Naive B cell (primary cell): ENCODE data around the gene ABTB2. TPM values are rescaled to one million over a fixed set of nuclear protein-coding genes. Genes with fewer than 3 reads are reported as not detected.

Experiments
- ATAC-seq, 2 donors: fragments of 150-1000 bp; cut with Tn5 transposase; 2 replicates each; pipeline ENCODE4 v1.10.0; 2021; ENCODE audit warnings: low read depth in 2 of 2, mild to moderate bottlenecking in 2 of 2, moderate library complexity in 2 of 2
- DNase-seq: peaks from one replicate; pipeline ENCODE4 v3.0.0; 2022
- H3K27ac Mint-ChIP-seq, 6 donors: one replicate each; pipeline ENCODE4 v1.8.0; 2020 to 2022; ENCODE audit warnings: mild to moderate bottlenecking in 6 of 6, mixed read lengths in 6 of 6, moderate library complexity in 5 of 6, inconsistent platforms in 2 of 6
- H3K27me3 Mint-ChIP-seq, 3 donors: one replicate each; pipeline ENCODE4 v1.8.0; 2021 to 2022; ENCODE audit warnings: mixed read lengths in 3 of 3, mild to moderate bottlenecking in 1 of 3
- H3K36me3 Mint-ChIP-seq, 2 donors: one replicate each; pipeline ENCODE4 v1.8.0; 2020 to 2022; ENCODE audit warnings: mixed read lengths in 2 of 2, inconsistent platforms in 1 of 2, mild to moderate bottlenecking in 1 of 2
- H3K4me1 Mint-ChIP-seq, 3 donors: one replicate each; pipeline ENCODE4 v1.8.0; 2020 to 2022; ENCODE audit warnings: mixed read lengths in 3 of 3, inconsistent platforms in 1 of 3, mild to moderate bottlenecking in 1 of 3, moderate library complexity in 1 of 3
- H3K4me3 Mint-ChIP-seq, 8 donors: one replicate each; pipeline ENCODE4 v1.8.0; 2020 to 2022; ENCODE audit warnings: mild to moderate bottlenecking in 8 of 8, mixed read lengths in 8 of 8, moderate library complexity in 8 of 8, inconsistent platforms in 2 of 8
- H3K9me3 Mint-ChIP-seq, 7 donors: one replicate each; pipeline ENCODE4 v1.8.0; 2020 to 2022; ENCODE audit warnings: mixed read lengths in 7 of 7, mild to moderate bottlenecking in 5 of 7, inconsistent platforms in 2 of 7, moderate library complexity in 1 of 7
- polyA plus RNA-seq, 6 donors: library from polyadenylated mRNA; unstranded; fragments of 300-500 nt; fragmentation: Illumina TruSeq; gene quantifications; one replicate each; pipeline ENCODE4 v1.2.3, GENCODE V29; 2021; ENCODE audit warnings: low read depth in 6 of 6

ABTB2 gene
- polyA plus RNA-seq, 6 donors from 2014 or later, result 0.05 to 0.34 (median 0.27) TPM; not detected in 3

DNA sequence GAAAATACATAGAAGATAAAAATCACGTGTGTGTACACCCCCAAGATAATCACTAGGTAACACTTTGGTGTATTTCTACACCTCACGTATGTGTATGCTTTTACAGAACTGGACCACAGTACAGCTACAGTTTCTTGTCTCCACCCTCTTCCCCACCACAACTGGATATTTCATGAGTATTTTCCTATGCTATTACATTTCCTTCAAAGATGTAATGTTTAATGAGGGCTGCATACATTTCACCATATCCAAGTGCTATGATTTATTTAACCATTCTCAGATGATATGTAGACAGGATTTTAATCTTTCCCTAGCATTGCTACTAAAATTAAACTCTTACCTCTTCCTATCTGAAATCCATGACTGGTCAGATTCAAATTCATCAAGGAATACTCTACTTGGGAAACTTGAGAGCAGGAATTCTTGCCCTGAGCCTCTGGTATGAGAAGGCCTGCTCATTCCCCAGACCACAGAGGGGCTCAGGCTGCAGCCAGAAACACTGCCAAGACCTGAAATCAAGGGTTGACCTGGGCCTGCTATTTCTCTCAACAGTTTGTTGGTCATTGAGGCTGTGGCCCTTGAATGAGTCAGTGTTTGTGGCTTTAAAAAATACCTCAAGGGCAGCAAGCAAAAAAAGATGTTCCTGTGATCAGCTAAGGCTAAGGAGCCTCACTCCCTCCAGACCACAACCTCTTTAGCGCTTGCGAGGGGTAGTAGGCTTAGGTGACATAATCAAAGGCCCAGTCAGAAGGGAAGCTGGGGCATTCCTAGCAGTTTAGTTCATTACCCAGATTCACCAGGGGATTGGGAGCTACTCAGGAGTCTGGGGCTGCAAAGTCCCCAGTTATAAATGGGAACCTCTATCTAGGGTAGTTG lies 55.5 kb downstream of the ABTB2 start:
- DNase-seq (no peak), ATAC-seq (no peak)
- H3K36me3 Mint-ChIP-seq, result no peaks in the 10 kb centered on the region
- no peaks in the 10 kb centered on the region for H3K9me3 Mint-ChIP-seq
- H3K27me3 Mint-ChIP-seq, result no peaks in the 10 kb centered on the region
- peak overlapping the region in 1 of 6 donors; percentile 7 for H3K27ac Mint-ChIP-seq
- H3K4me1 Mint-ChIP-seq, result peaks cover 8 to 20% (median 10%) of the 10 kb centered on the region in 3 donors
- peak overlapping the region in 1 of 8 donors; percentile 48 for H3K4me3 Mint-ChIP-seq

DNA sequence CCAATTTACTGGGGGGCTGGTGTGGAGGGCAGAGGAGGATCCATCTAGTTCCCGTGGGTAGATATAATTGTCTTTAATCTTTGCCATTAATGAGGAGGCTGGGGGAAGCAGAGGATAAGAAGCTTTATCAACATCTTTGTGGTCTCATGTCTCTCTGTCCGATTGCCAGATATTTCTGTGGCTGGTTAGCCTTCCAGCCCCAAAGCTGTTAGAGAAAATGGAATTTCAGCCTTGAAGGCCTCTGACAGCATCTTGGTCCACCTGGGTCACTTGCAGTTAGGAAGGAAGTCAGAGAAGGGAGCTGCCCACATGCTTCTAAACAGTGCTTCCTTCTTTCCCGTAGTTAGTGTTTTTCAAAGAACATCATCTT lies 56.9 kb downstream of the ABTB2 start:
- Mint-ChIP-seq H3K27ac (peak overlapping the region; percentile 4 to 93 (median 86)), H3K4me3 (peak overlapping the region in 6 of 8 donors; percentile 56 to 83 (median 63)), H3K9me3 (no peaks in the 10 kb centered on the region), H3K36me3 (no peaks in the 10 kb centered on the region), H3K27me3 (no peaks in the 10 kb centered on the region), H3K4me1 (peaks cover 8 to 20% (median 10%) of the 10 kb centered on the region in 3 donors)
- DNase-seq, result no peak
- peak in 1 of 2 donors; percentile 36 for ATAC-seq

DNA sequence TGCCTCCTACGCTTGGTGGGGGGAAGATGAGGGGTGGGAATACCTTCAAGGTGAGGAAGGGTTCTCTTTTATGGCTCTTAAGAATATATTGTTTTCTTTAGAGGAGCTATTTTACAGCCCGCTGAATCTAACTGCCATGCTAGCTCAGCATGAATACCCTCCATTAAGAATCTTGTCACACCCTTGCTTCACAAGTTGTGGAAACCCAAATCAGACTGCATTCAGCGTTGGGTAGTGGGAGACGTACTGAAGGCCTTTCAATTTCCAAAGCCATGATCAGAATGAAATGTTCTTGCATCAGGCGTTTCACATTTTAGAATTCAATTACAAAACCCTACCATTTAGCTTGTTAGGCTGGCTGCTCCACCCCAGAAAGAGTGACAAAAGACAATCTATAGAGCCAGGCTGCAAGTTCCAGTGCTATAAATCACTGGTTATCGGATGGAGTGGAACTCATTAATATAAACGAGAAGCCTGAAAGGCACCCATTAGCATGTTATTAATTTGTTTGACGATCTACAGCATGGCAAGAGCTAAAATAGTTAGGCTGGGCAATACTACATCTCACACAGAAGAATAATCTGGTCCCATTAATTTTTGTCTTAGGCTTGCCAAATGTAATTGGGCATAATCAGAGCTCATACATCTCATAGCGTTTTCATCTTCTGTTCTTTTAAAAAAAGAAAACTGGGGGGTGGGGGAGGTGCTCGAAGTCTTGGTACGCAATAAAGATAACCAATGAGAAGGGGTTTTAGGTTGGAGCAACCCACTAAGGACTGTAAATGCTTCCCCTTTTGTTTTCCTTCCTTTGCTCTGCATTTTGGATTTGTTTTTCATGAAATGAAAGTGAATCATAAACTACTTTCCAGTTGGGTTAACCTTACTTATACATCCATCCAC lies 57.5 kb downstream of the ABTB2 start:
- DNase-seq, result peak; percentile 7
- Mint-ChIP-seq H3K9me3 (peaks cover 0 to 2% (median 0%) of the 10 kb centered on the region in 7 donors), H3K4me3 (peak overlapping the region in 6 of 8 donors; percentile 56 to 83 (median 63)), H3K27ac (peak overlapping the region; percentile 4 to 93 (median 86)), H3K36me3 (no peaks in the 10 kb centered on the region), H3K27me3 (peaks cover 0 to 1% (median 0%) of the 10 kb centered on the region in 3 donors), H3K4me1 (peaks cover 8 to 20% (median 10%) of the 10 kb centered on the region in 3 donors)
- ATAC-seq, result peak; percentile 77 to 90

DNA sequence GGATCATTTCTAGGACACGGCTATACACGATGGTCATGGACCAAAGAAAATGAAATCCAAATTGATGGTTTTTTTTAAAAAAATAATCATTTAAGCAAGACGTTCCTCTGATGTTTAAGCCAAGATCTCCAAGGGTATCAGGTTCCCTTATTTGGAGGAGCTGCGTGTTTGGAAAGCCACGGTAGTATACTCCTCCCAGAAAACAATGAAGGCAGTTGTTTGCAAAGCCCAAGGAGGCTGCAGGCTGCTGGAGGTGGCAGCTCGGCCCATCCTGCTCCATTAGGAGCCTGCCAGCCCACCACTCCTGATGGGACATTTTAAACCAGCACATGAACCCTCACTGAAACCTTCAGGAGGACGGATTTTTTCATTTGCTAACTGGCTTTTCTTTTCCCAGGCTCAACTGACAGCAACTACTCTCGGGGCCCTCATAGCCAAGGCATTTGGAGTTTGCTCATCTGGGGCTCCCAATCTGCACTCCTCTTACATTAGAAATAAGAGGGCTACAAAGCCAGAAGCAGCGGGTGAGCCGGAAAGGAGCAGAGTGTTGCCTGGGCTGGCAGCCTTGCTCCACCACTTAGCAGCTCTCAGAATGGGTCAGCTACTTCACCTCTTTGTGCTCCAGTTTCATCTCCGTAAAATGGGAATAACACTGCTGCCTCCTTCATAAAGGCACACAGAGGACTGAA lies 58.4 kb downstream of the ABTB2 start:
- DNase-seq, result no peak
- no peaks in the 10 kb centered on the region for H3K36me3 Mint-ChIP-seq
- no peak for ATAC-seq
- H3K27ac Mint-ChIP-seq, result peak overlapping the region in 1 of 6 donors; percentile 5
- peaks cover 0 to 6% (median 0%) of the 10 kb centered on the region in 3 donors for H3K27me3 Mint-ChIP-seq
- no peak overlapping the region for H3K4me3 Mint-ChIP-seq
- peaks cover 0 to 4% (median 0%) of the 10 kb centered on the region in 7 donors for H3K9me3 Mint-ChIP-seq
- peaks cover 8 to 20% (median 10%) of the 10 kb centered on the region in 3 donors for H3K4me1 Mint-ChIP-seq

DNA sequence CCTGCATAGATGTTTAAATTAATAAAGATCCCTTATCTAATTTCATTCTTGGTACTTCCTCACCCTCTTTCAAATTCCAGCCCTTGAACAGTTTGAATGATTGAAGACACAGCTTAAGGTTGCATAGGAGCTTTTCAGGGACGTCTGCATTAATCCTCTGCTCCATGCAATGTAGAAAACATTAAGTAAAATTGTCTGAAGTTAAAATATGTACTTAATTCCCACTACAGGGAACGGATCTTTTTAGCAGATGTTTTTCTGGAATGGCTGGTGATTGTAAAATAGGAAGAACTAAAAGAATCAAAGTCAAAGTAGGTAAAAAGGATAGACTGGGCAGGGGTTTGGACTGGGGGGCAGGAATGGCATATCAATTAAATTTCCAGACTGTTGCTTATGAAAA lies 58.9 kb downstream of the ABTB2 start:
- Mint-ChIP-seq H3K4me3 (peak overlapping the region in 1 of 8 donors; percentile 34), H3K27me3 (peaks cover 0 to 12% (median 0%) of the 10 kb centered on the region in 3 donors), H3K27ac (no peak overlapping the region), H3K9me3 (peaks cover 0 to 4% (median 0%) of the 10 kb centered on the region in 7 donors), H3K4me1 (peaks cover 8 to 20% (median 13%) of the 10 kb centered on the region in 3 donors), H3K36me3 (no peaks in the 10 kb centered on the region)
- DNase-seq, result no peak
- no peak for ATAC-seq

DNA sequence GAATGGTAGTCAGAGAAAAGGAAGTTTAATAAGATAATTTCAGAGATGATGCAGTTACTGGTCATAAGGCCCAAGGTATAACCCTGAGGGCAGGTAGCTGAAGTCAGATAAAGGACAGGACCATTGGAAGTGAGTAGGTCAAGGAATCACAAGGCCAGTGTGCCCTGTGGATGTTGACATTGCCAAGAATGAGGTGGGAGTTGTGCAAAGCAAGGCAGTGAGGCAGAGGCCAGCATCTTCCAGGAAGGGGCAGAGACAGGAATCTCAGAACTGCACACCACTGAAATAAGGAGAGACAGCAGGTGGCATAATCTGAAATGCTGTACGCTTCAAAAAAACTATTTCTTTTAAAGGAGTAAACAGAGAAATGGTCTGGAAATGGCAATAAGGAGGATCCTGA lies 61.4 kb downstream of the ABTB2 start:
- peak overlapping the region in 1 of 6 donors; percentile 21 for H3K27ac Mint-ChIP-seq
- DNase-seq, result no peak
- H3K4me3 Mint-ChIP-seq, result no peak overlapping the region

DNA sequence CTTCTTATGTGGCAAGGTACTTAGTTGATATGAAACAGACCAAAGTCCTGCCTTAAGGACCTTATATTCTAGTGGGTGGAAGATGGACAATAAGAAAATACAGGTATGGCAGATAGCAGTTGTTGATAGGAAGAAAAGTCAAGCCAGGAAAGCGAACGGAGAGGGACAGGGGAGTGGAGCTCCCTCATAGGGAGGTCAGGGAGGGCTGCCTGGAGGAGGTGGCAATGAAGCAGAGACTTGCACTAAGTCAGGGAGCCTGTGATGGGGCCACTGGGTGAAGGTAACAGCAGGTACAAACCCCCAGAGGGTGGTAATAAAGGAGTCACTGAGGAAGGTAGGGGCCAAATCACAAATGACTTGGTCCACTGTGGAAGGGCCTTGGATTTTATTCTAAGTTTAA lies 65.3 kb downstream of the ABTB2 start:
- Mint-ChIP-seq H3K27ac (no peak overlapping the region), H3K36me3 (no peaks in the 10 kb centered on the region), H3K4me1 (peaks cover 0 to 3% (median 0%) of the 10 kb centered on the region in 3 donors), H3K4me3 (no peak overlapping the region), H3K27me3 (peaks cover 0 to 12% (median 0%) of the 10 kb centered on the region in 3 donors), H3K9me3 (peaks cover 0 to 4% (median 0%) of the 10 kb centered on the region in 7 donors)
- DNase-seq, result no peak
- no peak for ATAC-seq

More for the DNA sequence above, 61.4 kb downstream of the ABTB2 start:
- Mint-ChIP-seq H3K27me3 (peaks cover 0 to 12% (median 0%) of the 10 kb centered on the region in 3 donors), H3K4me1 (peaks cover 8 to 14% (median 9%) of the 10 kb centered on the region in 3 donors), H3K36me3 (no peaks in the 10 kb centered on the region), H3K9me3 (peaks cover 0 to 4% (median 0%) of the 10 kb centered on the region in 7 donors)
- ATAC-seq, result no peak

DNA sequence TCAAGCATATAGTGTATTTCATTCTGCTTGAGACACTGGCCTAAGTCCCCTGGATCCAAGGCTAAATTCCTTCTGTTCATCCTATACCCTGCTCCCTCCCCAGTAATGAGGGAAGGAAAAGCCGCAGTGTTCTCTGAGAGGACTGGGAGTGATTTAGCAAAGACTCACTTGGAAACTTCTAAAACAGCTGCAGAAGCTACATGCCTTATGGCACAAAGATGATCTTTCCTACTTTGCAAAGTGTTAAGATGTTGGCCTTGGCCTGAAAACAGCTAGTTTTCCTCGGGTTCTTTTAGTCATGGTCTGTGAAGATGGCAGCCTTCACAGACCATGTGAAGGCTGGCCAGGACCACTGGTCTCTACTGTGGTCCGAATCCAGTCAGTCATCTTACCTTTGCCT lies 65.7 kb downstream of the ABTB2 start:
- Mint-ChIP-seq H3K4me1 (peaks cover 0 to 3% (median 0%) of the 10 kb centered on the region in 3 donors), H3K4me3 (no peak overlapping the region), H3K9me3 (peaks cover 0 to 4% (median 0%) of the 10 kb centered on the region in 7 donors), H3K27ac (no peak overlapping the region), H3K27me3 (peaks cover 0 to 12% (median 0%) of the 10 kb centered on the region in 3 donors), H3K36me3 (no peaks in the 10 kb centered on the region)
- no peak for ATAC-seq
- DNase-seq, result no peak

DNA sequence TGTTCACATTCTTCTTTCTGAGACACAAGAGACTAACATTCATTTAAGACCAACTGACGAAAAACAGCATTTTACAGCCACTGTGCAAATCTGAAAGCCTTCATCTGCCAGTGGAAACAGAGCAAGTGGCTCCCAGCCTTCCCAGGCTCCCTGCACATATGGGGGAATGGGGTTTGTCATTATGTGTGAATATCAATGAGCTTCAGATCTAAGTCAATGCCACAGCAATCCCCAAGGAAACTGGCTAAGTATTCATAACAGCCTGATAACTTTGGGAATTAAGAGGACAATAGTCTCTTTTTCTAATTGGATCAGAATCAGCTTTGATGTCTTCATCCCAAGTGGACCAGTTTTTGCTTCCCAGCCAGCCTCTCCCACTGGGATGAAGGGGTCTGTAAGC lies 66.9 kb downstream of the ABTB2 start:
- peaks cover 0 to 4% (median 0%) of the 10 kb centered on the region in 7 donors for H3K9me3 Mint-ChIP-seq
- DNase-seq (no peak), ATAC-seq (no peak)
- no peaks in the 10 kb centered on the region for H3K36me3 Mint-ChIP-seq
- H3K4me3 Mint-ChIP-seq, result no peak overlapping the region
- H3K27me3 Mint-ChIP-seq, result peaks cover 0 to 12% (median 0%) of the 10 kb centered on the region in 3 donors
- H3K27ac Mint-ChIP-seq, result peak overlapping the region in 1 of 6 donors; percentile 45
- peaks cover 0 to 3% (median 0%) of the 10 kb centered on the region in 3 donors for H3K4me1 Mint-ChIP-seq

DNA sequence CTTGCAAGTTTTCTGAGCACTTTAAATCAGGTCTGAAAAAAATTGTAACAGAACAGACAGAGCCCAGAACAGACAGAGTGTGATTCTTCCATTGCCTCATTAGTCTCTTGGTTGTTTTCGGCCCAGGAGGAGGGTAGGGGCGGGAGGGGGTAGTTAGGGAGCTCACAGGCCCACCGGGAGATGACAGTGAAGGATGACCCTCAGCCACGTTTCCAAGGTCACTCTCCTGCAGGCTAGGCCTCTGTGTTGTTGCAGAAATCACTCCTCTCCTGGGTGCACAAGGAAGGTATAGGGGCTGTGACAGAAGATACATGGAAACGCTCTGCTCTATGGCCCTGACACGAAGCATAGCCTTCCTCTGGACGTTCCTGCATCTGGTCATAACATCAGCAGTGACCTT lies 69.3 kb downstream of the ABTB2 start:
- DNase-seq, result no peak
- Mint-ChIP-seq H3K27ac (no peak overlapping the region), H3K9me3 (no peaks in the 10 kb centered on the region), H3K4me1 (no peaks in the 10 kb centered on the region), H3K4me3 (no peak overlapping the region), H3K27me3 (peaks cover 0 to 6% (median 0%) of the 10 kb centered on the region in 3 donors), H3K36me3 (no peaks in the 10 kb centered on the region)
- ATAC-seq, result no peak

DNA sequence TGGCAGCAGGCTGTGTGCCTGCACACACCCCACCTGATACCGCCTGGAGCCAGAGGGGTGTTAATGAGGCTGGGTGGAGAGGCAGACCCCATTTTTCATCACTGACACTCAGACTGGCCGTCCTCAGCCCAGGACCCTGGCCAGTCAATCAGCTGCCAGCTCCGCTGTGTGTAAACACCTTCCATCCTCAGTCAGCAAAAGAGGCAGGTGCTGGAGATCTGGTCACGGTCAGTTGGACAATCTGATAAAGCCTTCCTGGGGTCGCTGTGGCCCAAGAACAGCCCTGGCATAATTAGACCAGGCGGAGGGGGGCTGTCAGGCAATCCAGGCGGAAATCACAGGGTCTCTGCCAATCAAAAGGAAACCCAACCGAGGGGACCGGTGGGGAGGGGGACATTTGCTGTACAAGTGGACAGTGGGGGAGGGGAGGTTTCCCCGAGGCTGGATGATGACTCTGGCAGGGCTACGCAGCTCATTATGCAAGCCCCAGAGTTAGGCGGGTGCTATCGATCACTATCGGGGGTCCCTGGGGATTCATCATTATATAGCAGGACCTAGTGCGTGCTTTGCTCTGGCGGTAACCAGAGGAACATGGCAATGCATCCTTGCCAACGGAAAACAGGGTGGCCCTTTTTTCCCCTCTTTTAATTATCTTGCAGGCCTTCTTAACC lies 72.9 kb downstream of the ABTB2 start:
- no peaks in the 10 kb centered on the region for H3K36me3 Mint-ChIP-seq
- DNase-seq (no peak), ATAC-seq (no peak)
- H3K27me3 Mint-ChIP-seq, result peaks cover 0 to 6% (median 0%) of the 10 kb centered on the region in 3 donors
- no peak overlapping the region for H3K27ac Mint-ChIP-seq
- H3K4me3 Mint-ChIP-seq, result no peak overlapping the region
- no peaks in the 10 kb centered on the region for H3K9me3 Mint-ChIP-seq
- no peaks in the 10 kb centered on the region for H3K4me1 Mint-ChIP-seq

DNA sequence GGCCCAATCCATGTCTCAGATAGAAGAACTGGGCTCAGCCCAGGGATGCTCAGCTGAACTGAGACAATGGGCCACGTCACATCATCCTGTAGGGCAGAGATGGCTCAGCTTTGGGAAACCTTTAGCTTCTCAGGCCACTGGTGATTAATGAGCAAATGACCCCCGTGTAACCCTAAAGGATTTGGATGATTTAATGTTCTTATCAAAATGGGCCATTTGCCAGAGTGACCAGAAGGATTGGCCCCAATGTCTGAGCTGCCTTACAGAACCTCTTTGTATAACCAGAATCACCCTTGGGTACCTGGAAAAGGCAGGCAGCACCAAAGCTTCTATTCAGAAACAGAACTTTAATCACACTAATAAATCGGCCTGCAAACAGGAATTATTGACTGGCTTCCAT lies 73.7 kb downstream of the ABTB2 start:
- DNase-seq (no peak), ATAC-seq (no peak)
- no peaks in the 10 kb centered on the region for H3K9me3 Mint-ChIP-seq
- no peak overlapping the region for H3K4me3 Mint-ChIP-seq
- H3K36me3 Mint-ChIP-seq, result no peaks in the 10 kb centered on the region
- H3K27ac Mint-ChIP-seq, result no peak overlapping the region
- H3K4me1 Mint-ChIP-seq, result no peaks in the 10 kb centered on the region
- H3K27me3 Mint-ChIP-seq, result peaks cover 0 to 6% (median 0%) of the 10 kb centered on the region in 3 donors
